ENCODE measurements around the gene FNDC11. TPM values are rescaled to one million over a fixed set of nuclear protein-coding genes. Genes with fewer than 3 reads are reported as not detected.
A peak's percentile ranks its signal among the peaks of the same experiment; 100 is the strongest.

The FNDC11 gene
- total and polyA plus RNA-seq, 2 of the 13 experiments (the other 11 are each of a cell fraction or from before 2014, with no cell fraction given) = 0.07 TPM; not detected in 1

DNA sequence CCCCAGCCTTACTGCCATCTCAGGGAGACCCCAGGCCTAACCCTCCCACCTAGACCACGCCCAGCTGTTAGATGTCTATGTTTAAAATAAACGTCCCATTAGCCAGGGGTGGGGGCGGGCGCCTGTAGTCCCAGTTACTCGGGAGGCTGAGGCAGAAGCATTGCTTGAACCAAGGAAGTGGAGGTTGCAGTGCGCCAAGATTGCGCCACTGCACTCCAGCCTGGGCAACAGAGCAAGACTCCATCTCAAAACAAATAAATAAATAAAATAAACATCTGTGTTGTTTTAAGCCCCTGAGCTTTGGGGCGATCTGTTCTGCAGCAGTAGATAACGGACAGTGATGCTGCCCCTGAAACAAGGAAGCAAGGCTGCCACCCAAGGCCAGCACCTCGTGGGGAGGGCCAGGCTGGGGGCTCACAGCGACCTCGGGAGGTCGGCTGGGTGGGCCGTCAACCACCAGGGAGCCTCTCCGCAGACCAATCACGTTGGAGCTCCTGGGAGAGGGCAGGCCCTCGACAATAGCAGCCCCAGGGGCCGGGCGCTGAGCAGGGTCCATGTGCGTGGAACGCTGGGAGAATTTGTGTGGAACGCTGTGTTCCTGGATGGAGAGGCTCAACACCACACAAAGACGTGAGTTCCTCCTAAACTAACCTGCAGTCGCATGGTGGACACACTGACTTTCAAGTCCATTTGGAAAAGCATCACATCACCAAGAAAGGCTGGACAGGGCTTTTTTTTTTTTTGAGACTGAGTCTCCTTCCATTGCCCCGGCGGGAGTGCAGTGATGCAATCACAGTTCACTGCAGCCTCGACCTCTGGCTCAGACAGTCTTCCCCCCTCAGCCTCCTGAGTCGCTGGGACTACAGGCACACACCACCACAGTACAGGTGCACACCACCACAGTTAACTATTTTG is 21.1 kb downstream of the FNDC11 start (continued):
- TF ChIP-seq KLF11 (CRISPR knock-in tag; IDR thresholded peaks at IDR 0.05) (peak; percentile 62; the same call in 1 of the 2 replicates), RBM22 (optimal IDR thresholded peaks at IDR 0.05; ENCODE audit: low read length) (no peak), ZNF607 (CRISPR knock-in tag; IDR thresholded peaks at IDR 0.05; ENCODE audit: borderline replicate concordance) (peak; percentile 93), ZNF234 (CRISPR knock-in tag; conservative IDR thresholded peaks at IDR 0.05) (0 out of 2 replicates have a peak, but pooled peaks have one; percentile 80), SP2 (CRISPR knock-in tag; IDR thresholded peaks at IDR 0.05) (peak; percentile 63), CBX1 (IDR thresholded peaks at IDR 0.05; ENCODE audit: low read depth) (peak; percentile 18), GZF1 (CRISPR knock-in tag; IDR thresholded peaks at IDR 0.05) (no peak), HNRNPLL (IDR thresholded peaks at IDR 0.05; ENCODE audit: low read depth, low read length, poor library complexity, severe bottlenecking) (peak; percentile 47), ZNF772 (CRISPR knock-in tag; IDR thresholded peaks at IDR 0.05) (peak; percentile 67; the same call in 1 of the 2 replicates), POLR2G (IDR thresholded peaks at IDR 0.05; ENCODE audit: low read depth, low read length) (0 out of 2 replicates have a peak, but pooled peaks have one; percentile 45), BRCA1 (CRISPR knock-in tag; IDR thresholded peaks at IDR 0.05) (no peak), UBTF (CRISPR knock-in tag; IDR thresholded peaks at IDR 0.05) (peak; percentile 4; the same call in 1 of the 2 replicates), STAT6 (CRISPR knock-in tag; IDR thresholded peaks at IDR 0.05; ENCODE audit: borderline replicate concordance) (0 out of 2 replicates have a peak, but pooled peaks have one; percentile 27), ZNF737 (CRISPR knock-in tag; IDR thresholded peaks at IDR 0.05; ENCODE audit: borderline replicate concordance) (peak; percentile 76; the same call in 1 of the 2 replicates), CEBPG (CRISPR knock-in tag; IDR thresholded peaks at IDR 0.05) (peak; percentile 93), ARHGAP35 (CRISPR knock-in tag; IDR thresholded peaks at IDR 0.05; ENCODE audit: borderline replicate concordance) (0 out of 2 replicates have a peak, but pooled peaks have one; percentile 72), RBAK (CRISPR knock-in tag; IDR thresholded peaks at IDR 0.05) (peak; percentile 21; the same call in 1 of the 2 replicates), HNRNPL (IDR thresholded peaks at IDR 0.05; ENCODE audit: low read depth, low read length) (no peak)
- TF ChIP-seq, protein P1, sequence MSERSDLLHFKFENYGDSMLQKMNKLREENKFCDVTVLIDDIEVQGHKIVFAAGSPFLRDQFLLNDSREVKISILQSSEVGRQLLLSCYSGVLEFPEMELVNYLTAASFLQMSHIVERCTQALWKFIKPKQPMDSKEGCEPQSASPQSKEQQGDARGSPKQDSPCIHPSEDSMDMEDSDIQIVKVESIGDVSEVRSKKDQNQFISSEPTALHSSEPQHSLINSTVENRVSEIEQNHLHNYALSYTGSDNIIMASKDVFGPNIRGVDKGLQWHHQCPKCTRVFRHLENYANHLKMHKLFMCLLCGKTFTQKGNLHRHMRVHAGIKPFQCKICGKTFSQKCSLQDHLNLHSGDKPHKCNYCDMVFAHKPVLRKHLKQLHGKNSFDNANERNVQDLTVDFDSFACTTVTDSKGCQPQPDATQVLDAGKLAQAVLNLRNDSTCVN (CRISPR knock-in tag; IDR thresholded peaks at IDR 0.05; ENCODE audit: borderline replicate concordance) = peak; percentile 19; the same call in 1 of the 2 replicates
- TF ChIP-seq, protein P2, sequence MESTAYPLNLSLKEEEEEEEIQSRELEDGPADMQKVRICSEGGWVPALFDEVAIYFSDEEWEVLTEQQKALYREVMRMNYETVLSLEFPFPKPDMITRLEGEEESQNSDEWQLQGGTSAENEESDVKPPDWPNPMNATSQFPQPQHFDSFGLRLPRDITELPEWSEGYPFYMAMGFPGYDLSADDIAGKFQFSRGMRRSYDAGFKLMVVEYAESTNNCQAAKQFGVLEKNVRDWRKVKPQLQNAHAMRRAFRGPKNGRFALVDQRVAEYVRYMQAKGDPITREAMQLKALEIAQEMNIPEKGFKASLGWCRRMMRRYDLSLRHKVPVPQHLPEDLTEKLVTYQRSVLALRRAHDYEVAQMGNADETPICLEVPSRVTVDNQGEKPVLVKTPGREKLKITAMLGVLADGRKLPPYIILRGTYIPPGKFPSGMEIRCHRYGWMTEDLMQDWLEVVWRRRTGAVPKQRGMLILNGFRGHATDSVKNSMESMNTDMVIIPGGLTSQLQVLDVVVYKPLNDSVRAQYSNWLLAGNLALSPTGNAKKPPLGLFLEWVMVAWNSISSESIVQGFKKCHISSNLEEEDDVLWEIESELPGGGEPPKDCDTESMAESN (CRISPR knock-in tag; conservative IDR thresholded peaks at IDR 0.05) = peak; percentile 30

All from HepG2 (cell line).